Fibroblast of lung (primary cell): ENCODE results near the gene TCERG1L. TPM values are rescaled to one million over a fixed set of nuclear protein-coding genes. Genes with fewer than 3 reads are reported as not detected.
"Not testable (repeated sequence)": the region's sequence is repeated elsewhere in the genome, so short reads cannot be mapped to it uniquely, and the experiment has no call there.

Source experiments
- DNase-seq, 2 donors: peaks; one replicate each; pipeline versions ENCODE4 v3.0.0 to v3.0.0-alpha.2; 2010; ENCODE audit warnings: low read depth in 2 of 2
- H2AFZ ChIP-seq: 2 replicates; pipeline ENCODE4 v1.5.1; 2012; ENCODE audit warnings: low read length, control low read depth, inconsistent platforms
- H3K27ac ChIP-seq: 2 replicates; pipeline ENCODE4 v1.5.1; 2011; ENCODE audit warnings: low read length, control low read depth; ENCODE audit not compliant: insufficient read depth
- H3K27me3 ChIP-seq: 2 replicates; pipeline ENCODE4 v1.5.1; 2011; ENCODE audit warnings: mild to moderate bottlenecking, low read length; ENCODE audit not compliant: control insufficient read depth, insufficient read depth
- H3K36me3 ChIP-seq: 2 replicates; pipeline ENCODE4 v1.5.1; 2011; ENCODE audit warnings: low read length; ENCODE audit not compliant: control insufficient read depth, insufficient read depth
- H3K4me1 ChIP-seq: 2 replicates; pipeline ENCODE4 v1.5.1; 2011; ENCODE audit warnings: low read length; ENCODE audit not compliant: control insufficient read depth, insufficient read depth; ENCODE audit errors: extremely low read depth
- H3K4me2 ChIP-seq: 2 replicates; pipeline ENCODE4 v1.5.1; 2011; ENCODE audit warnings: low read length, control low read depth; ENCODE audit not compliant: insufficient read depth; ENCODE audit errors: extremely low read depth
- H3K4me3 ChIP-seq, 4 experiments: fragments of 200-600 bp in 1 of 4; sonication (generic) in 1 of 4; replicated peaks in 1 of 4; 2 replicates each; pipeline ENCODE4 v1.5.1; 2011 to 2016; ENCODE audit warnings: low read length in 4 of 4, low read depth in 3 of 4, mild to moderate bottlenecking in 3 of 4, control low read depth in 2 of 4, inconsistent platforms in 1 of 4, mixed read lengths in 1 of 4; ENCODE audit not compliant: insufficient read depth in 1 of 4; ENCODE audit errors: control extremely low read depth in 1 of 4
- H3K79me2 ChIP-seq: 2 replicates; pipeline ENCODE4 v1.5.1; 2012; ENCODE audit warnings: mild to moderate bottlenecking, low read length, inconsistent platforms; ENCODE audit not compliant: control insufficient read depth, insufficient read depth
- H3K9ac ChIP-seq: 2 replicates; pipeline ENCODE4 v1.5.1; 2011; ENCODE audit warnings: mild to moderate bottlenecking, low read length, control low read depth; ENCODE audit not compliant: insufficient read depth
- H3K9me3 ChIP-seq: 2 replicates; pipeline ENCODE4 v1.5.1; 2012; ENCODE audit warnings: low read depth, low read length; ENCODE audit not compliant: control insufficient read depth, insufficient read depth
- H4K20me1 ChIP-seq: 2 replicates; pipeline ENCODE4 v1.5.1; 2011; ENCODE audit warnings: low read length; ENCODE audit not compliant: control insufficient read depth, insufficient read depth; ENCODE audit errors: extremely low read depth
- EZH2 ChIP-seq: IDR thresholded peaks from 2 replicates; pipeline ENCODE4 v1.5.1; 2012; ENCODE audit warnings: low read length, control low read depth, mild to moderate bottlenecking; ENCODE audit errors: missing control alignments
- polyA plus RNA-seq, 2 donors: library from polyadenylated mRNA; depleted of rRNA in 1 of 2; stranded (reverse) in 1 of 2; unstranded in 1 of 2; fragments of >200 nt; gene quantifications; 2 replicates each; pipeline ENCODE4 v1.2.1, GENCODE V29; 2011 to 2012; ENCODE audit warnings: missing spikeins in 1 of 2
- total RNA-seq: library from RNA; depleted of rRNA; stranded (reverse); fragments of >200 nt; gene quantifications from 2 replicates; pipeline ENCODE4 v1.2.1, GENCODE V29; 2014
- TF ChIP-seq, protein P1 (sequence below), 2 donors: IDR thresholded peaks in 1 of 2; conservative IDR thresholded peaks in 1 of 2; 1 replicate in 1 of 2; 2 replicates in 1 of 2; pipeline ENCODE4 v1.5.1; 2011 to 2012; ENCODE audit warnings: low read length in 2 of 2, control low read depth in 1 of 2, inconsistent platforms in 1 of 2, low read depth in 1 of 2, mild to moderate bottlenecking in 1 of 2

The TCERG1L gene
- total and polyA plus RNA-seq, 2 donors (not counting 1 experiment from before 2014, with no cell fraction given): 0.02 TPM; not detected in 1

DNA sequence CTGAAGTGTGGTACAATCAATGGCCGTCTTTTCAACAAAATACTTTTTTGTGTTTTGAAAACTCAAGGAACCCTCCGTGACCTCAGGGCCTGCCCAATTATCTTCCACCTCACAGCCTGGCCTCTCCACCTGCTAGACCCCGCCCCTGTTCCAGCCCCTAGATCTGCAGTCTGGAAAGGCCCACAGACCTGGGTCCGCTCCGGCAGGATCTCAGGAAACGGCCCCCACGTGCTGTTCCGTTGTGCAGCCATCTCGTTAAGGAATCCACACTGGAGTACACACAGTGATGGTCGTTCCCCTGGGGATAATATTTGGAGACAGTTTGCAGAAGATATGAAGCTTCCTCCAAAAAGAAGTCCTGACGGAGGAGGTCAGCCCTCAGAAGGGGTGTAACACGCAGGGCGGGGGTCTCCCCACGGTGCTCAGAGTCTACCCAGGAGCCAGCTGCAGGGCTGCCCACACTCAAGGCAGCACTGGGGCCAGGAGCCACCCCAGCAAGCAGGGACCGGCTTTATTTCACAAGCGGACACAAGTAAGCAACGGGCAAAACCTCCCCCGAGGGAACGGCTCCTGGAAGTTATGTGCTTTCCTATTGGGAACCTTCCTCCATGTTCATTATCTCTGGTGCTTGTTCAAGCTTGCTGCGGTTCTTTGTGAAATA lies 73.4 kb downstream of the TCERG1L start:
- Histone ChIP-seq H3K9me3 (no peaks in the 10 kb centered on the region), H3K36me3 (no peaks in the 10 kb centered on the region), H4K20me1 (no peaks in the 10 kb centered on the region), H3K4me3 (no peak overlapping the region), H3K79me2 (no peaks in the 10 kb centered on the region), H3K27me3 (no peaks in the 10 kb centered on the region), H2AFZ (no peak overlapping the region), H3K4me1 (no peaks in the 10 kb centered on the region), H3K27ac (no peak overlapping the region), H3K4me2 (no peak overlapping the region), H3K9ac (no peak overlapping the region)
- TF ChIP-seq, protein P1, sequence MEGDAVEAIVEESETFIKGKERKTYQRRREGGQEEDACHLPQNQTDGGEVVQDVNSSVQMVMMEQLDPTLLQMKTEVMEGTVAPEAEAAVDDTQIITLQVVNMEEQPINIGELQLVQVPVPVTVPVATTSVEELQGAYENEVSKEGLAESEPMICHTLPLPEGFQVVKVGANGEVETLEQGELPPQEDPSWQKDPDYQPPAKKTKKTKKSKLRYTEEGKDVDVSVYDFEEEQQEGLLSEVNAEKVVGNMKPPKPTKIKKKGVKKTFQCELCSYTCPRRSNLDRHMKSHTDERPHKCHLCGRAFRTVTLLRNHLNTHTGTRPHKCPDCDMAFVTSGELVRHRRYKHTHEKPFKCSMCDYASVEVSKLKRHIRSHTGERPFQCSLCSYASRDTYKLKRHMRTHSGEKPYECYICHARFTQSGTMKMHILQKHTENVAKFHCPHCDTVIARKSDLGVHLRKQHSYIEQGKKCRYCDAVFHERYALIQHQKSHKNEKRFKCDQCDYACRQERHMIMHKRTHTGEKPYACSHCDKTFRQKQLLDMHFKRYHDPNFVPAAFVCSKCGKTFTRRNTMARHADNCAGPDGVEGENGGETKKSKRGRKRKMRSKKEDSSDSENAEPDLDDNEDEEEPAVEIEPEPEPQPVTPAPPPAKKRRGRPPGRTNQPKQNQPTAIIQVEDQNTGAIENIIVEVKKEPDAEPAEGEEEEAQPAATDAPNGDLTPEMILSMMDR (conservative IDR thresholded peaks at IDR 0.05 in 1 of 2, IDR thresholded peaks at IDR 0.05 in 1 of 2; ENCODE audit: low read depth in 1 of 2, low read length in 2 of 2): no peak
- TF ChIP-seq EZH2: no peak
- DNase-seq: no peak

DNA sequence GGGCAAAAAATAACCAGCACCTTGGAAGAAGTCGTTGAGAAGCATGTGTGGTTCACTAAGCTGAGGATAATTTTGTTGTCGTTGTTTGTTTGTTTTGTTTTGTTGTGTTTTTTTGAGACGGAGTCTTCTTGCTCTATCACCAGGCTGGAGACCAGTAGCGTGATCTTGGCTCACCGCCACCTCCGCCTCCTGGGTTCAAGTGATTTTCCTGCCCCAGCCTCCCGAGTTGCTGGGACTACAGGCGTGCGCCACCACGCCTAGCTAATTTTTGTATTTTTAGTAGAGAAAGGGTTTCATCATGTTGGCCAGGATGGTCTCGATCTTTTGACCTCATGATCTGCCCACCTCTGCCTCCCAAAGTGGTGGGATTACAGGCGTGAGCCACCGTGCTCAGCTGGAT lies 76.9 kb downstream of the TCERG1L start:
- DNase-seq, H3K27ac ChIP-seq, H2AFZ ChIP-seq, H3K9me3 ChIP-seq, H4K20me1 ChIP-seq, H3K79me2 ChIP-seq, H3K27me3 ChIP-seq, H3K9ac ChIP-seq, H3K4me3 ChIP-seq, H3K4me2 ChIP-seq, H3K36me3 ChIP-seq, H3K4me1 ChIP-seq: not testable (repeated sequence)

DNA sequence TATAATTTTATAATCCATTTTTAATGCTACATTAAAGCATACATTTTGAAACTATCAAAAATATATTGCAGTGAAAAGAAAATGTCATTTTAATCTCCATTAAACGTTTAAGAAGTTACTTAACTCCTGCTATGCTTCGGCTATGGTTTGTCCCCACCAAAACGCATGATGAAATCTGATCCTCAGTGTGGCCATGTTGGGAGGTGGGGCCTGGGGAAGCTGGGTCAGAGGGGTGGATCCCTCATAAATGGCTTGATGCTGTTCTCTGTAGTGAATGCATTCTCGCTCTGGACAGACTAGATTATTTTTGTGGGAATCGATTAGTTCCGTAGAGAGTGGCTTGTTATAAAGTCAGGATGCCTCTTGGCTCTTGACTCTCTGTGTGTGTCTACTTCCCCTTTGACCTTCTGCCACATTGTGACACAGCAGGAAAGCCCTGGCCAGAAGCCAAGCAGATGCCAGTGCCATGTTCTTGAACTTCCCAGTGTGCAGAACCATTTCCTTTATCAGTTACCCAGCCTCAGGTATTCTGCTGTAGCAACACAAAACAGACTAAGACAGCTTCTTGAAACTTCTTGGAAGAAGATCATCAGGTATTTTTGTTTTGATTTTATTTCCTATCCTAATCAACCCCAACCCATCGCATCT lies 77.8 kb downstream of the TCERG1L start:
- H3K79me2 ChIP-seq: no peaks in the 10 kb centered on the region
- H4K20me1 ChIP-seq: no peaks in the 10 kb centered on the region
- no peaks in the 10 kb centered on the region for H3K27me3 ChIP-seq
- no peak overlapping the region for H3K4me3 ChIP-seq
- no peak overlapping the region for H3K4me2 ChIP-seq
- no peaks in the 10 kb centered on the region for H3K4me1 ChIP-seq
- DNase-seq: no peak
- TF ChIP-seq EZH2: no peak
- no peaks in the 10 kb centered on the region for H3K9me3 ChIP-seq
- no peak overlapping the region for H3K27ac ChIP-seq
- no peak overlapping the region for H2AFZ ChIP-seq
- no peak overlapping the region for H3K9ac ChIP-seq
- H3K36me3 ChIP-seq: no peaks in the 10 kb centered on the region

DNA sequence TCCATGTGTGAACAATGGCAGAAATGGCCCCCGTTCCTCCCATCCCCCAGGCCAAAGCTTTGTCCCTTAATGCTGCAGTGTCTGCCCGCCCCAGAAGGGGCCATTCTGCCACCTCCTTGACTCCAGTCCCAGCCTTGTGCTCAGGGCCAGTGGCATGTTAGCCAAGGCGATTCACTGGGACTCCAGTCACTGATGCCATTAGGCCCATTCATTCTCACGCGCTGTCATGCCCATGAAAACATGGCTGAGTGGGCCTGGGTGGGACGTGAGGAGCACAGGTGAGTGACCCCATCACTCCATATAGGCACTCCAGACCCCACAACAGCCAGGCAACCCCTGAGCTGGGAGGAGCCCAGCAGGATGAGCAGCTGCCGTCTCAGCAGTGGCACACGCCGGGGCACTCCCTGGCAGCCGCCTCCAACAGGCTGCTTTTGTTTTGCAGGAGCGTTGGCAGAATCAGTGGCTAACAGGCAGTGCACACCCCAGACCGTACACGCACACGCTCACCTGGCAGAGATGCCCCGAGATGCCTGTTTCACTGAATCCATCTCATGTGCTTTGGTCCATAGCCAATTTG lies 79.5 kb downstream of the TCERG1L start:
- no peak for TF ChIP-seq EZH2
- TF ChIP-seq, protein P1 (conservative IDR thresholded peaks at IDR 0.05 in 1 of 2, IDR thresholded peaks at IDR 0.05 in 1 of 2; ENCODE audit: low read depth in 1 of 2, low read length in 2 of 2): no peak
- H2AFZ ChIP-seq: no peak overlapping the region
- H3K79me2 ChIP-seq: no peaks in the 10 kb centered on the region
- no peaks in the 10 kb centered on the region for H3K27me3 ChIP-seq
- no peaks in the 10 kb centered on the region for H3K4me1 ChIP-seq
- H3K9ac ChIP-seq: no peak overlapping the region
- no peaks in the 10 kb centered on the region for H3K36me3 ChIP-seq
- no peaks in the 10 kb centered on the region for H3K9me3 ChIP-seq
- no peaks in the 10 kb centered on the region for H4K20me1 ChIP-seq
- H3K27ac ChIP-seq: no peak overlapping the region
- no peak overlapping the region for H3K4me2 ChIP-seq
- no peak overlapping the region for H3K4me3 ChIP-seq
- no peak for DNase-seq
